Activated B cell treated with CpG ODN at 0.5 μM for 24 hours (primary cell): ENCODE measurements around the gene PARK7. TPM values are rescaled to one million over a fixed set of nuclear protein-coding genes. Genes with fewer than 3 reads are reported as not detected.

Experiments used
- ATAC-seq: fragments of 200-7000 bp; cut with Tn5 transposase; one replicate; pipeline ENCODE4 v1.10.0; 2021; ENCODE audit warnings: low read depth, mild to moderate bottlenecking, moderate library complexity
- CTCF ChIA-PET: fragments of 350-600 bp; sonication (Branson Sonifier 250); formaldehyde crosslinking; loops from one replicate; lab custom pipeline; 2021; ENCODE audit warnings: antibody characterized with exemption; lab: Charles Lee
- POLR2A ChIA-PET: fragments of 350-600 bp; sonication (Branson Sonifier 250); formaldehyde crosslinking; loops from one replicate; lab custom pipeline; 2021; ENCODE audit warnings: antibody characterized with exemption; lab: Charles Lee
- DNase-seq: peaks from one replicate; pipeline ENCODE4 v3.0.0; 2022
- H3K27ac Mint-ChIP-seq: one replicate; pipeline ENCODE4 v1.8.0; 2020; ENCODE audit warnings: mixed read lengths
- H3K27me3 Mint-ChIP-seq: one replicate; pipeline ENCODE4 v1.8.0; 2021; ENCODE audit warnings: mixed read lengths
- H3K36me3 Mint-ChIP-seq: one replicate; pipeline ENCODE4 v1.8.0; 2021; ENCODE audit warnings: low read depth, mixed read lengths
- H3K4me1 Mint-ChIP-seq: one replicate; pipeline ENCODE4 v1.8.0; 2021; ENCODE audit warnings: mixed read lengths
- H3K4me3 Mint-ChIP-seq: one replicate; pipeline ENCODE4 v1.8.0; 2020; ENCODE audit warnings: mild to moderate bottlenecking, mixed read lengths
- H3K9me3 Mint-ChIP-seq: one replicate; pipeline ENCODE4 v1.8.0; 2020; ENCODE audit warnings: mixed read lengths
- CTCF ChIP-seq: fragments of 200-600 bp; IDR thresholded peaks from one replicate; pipeline ENCODE4 v1.8.0; 2022; ENCODE audit warnings: antibody characterized with exemption, mild to moderate bottlenecking
- intact Hi-C: fragments of 100-400 bp; cut with micrococcal nuclease; formaldehyde crosslinking; loops from one replicate; pipeline ENCODE4 v1.15.1; 2024
- total RNA-seq: library from RNA; stranded (reverse); gene quantifications from 2 replicates; pipeline ENCODE4 v1.2.3, GENCODE V29; 2022

The PARK7 gene
- total RNA-seq, 1 donor from 2014 or later: 242 TPM

- peaks cover 16% of the 10 kb centered on the region for H3K4me1 Mint-ChIP-seq
- DNase-seq (no peak), ATAC-seq (no peak)
- no peak for TF ChIP-seq CTCF
- H3K27ac Mint-ChIP-seq: no peak overlapping the region
- H3K36me3 Mint-ChIP-seq: peaks cover 70% of the 10 kb centered on the region
- CTCF ChIA-PET: no interaction called here
- intact Hi-C loops: no loop called here
- H3K27me3 Mint-ChIP-seq: no peaks in the 10 kb centered on the region
- POLR2A ChIA-PET: no interaction called here
- H3K9me3 Mint-ChIP-seq: no peaks in the 10 kb centered on the region
- no peak overlapping the region for H3K4me3 Mint-ChIP-seq
Observed at GRCh38 chr1:7970246-7970645, 8.7 kb downstream of the PARK7 start.

- CTCF ChIA-PET: no interaction called here
- H3K27ac Mint-ChIP-seq: no peak overlapping the region
- no peak for DNase-seq
- TF ChIP-seq CTCF: no peak
- no peak for ATAC-seq
- H3K9me3 Mint-ChIP-seq: no peaks in the 10 kb centered on the region
- H3K4me1 Mint-ChIP-seq: peaks cover 11% of the 10 kb centered on the region
- POLR2A ChIA-PET: no interaction called here
- intact Hi-C loops: no loop called here
- H3K36me3 Mint-ChIP-seq: peaks cover 67% of the 10 kb centered on the region
- H3K4me3 Mint-ChIP-seq: no peak overlapping the region
- H3K27me3 Mint-ChIP-seq: no peaks in the 10 kb centered on the region
Observed at GRCh38 chr1:7971024-7971423, 9.5 kb downstream of the PARK7 start.

- H3K4me1 Mint-ChIP-seq: peaks cover 4% of the 10 kb centered on the region
- no peak for TF ChIP-seq CTCF
- intact Hi-C loops: no loop called here
- ATAC-seq: no peak
- no peak overlapping the region for H3K27ac Mint-ChIP-seq
- H3K4me3 Mint-ChIP-seq: no peak overlapping the region
- H3K36me3 Mint-ChIP-seq: peaks cover 67% of the 10 kb centered on the region
- H3K9me3 Mint-ChIP-seq: no peaks in the 10 kb centered on the region
- H3K27me3 Mint-ChIP-seq: no peaks in the 10 kb centered on the region
- DNase-seq: no peak
- POLR2A ChIA-PET: interaction anchor here (0.6 kb wide), 1 partner anchor 845 kb away, joined by 6 read pairs; the partner anchor contains the start of gene RERE
- CTCF ChIA-PET: no interaction called here
Observed at GRCh38 chr1:7972285-7972684, 10.8 kb downstream of the PARK7 start.

GRCh38 chr1:7973086-7973485, 11.6 kb downstream of the PARK7 start:
- Mint-ChIP-seq H3K27me3 (no peaks in the 10 kb centered on the region), H3K4me1 (peaks cover 2% of the 10 kb centered on the region), H3K36me3 (peaks cover 69% of the 10 kb centered on the region), H3K4me3 (no peak overlapping the region), H3K27ac (no peak overlapping the region), H3K9me3 (no peaks in the 10 kb centered on the region)
- TF ChIP-seq CTCF: no peak
- DNase-seq: no peak
- ChIA-PET CTCF (interaction anchor here (1.4 kb wide), 1 partner anchor 11 kb away, joined by 5 read pairs; no protein-coding TSS in a partner anchor), POLR2A (no interaction called here)
- intact Hi-C loops: no loop called here
- no peak for ATAC-seq

- peak; percentile 50 for ATAC-seq
- H3K4me1 Mint-ChIP-seq: peaks cover 2% of the 10 kb centered on the region
- intact Hi-C loops: no loop called here
- H3K36me3 Mint-ChIP-seq: peaks cover 75% of the 10 kb centered on the region
- H3K4me3 Mint-ChIP-seq: no peak overlapping the region
- no peaks in the 10 kb centered on the region for H3K27me3 Mint-ChIP-seq
- CTCF ChIA-PET: interaction anchor here (0.6 to 1.6 kb wide), 5 partner anchors 9 to 873 kb away, joined by 3 to 6 read pairs (median 3); no protein-coding TSS in a partner anchor
- H3K27ac Mint-ChIP-seq: no peak overlapping the region
- no peak for TF ChIP-seq CTCF
- no peaks in the 10 kb centered on the region for H3K9me3 Mint-ChIP-seq
- POLR2A ChIA-PET: interaction anchor here (0.6 kb wide), 2 partner anchors 349 to 741 kb away, joined by 3 to 4 read pairs; no protein-coding TSS in a partner anchor
- DNase-seq: no peak
Observed at GRCh38 chr1:7975212-7975865, 13.8 kb downstream of the PARK7 start.
